GM12878 (cell line): ENCODE data around the gene NRP2.

Experiments used
- CTCF ChIP-seq, 3 experiments: IDR thresholded peaks in 2 of 3; conservative IDR thresholded peaks in 1 of 3; 2 replicates each; pipeline ENCODE4 v1.5.1; 2011; ENCODE audit warnings: low read depth in 3 of 3, low read length in 3 of 3, mild to moderate bottlenecking in 3 of 3, control low read depth in 2 of 3, moderate library complexity in 2 of 3, inconsistent platforms in 1 of 3, mixed read lengths in 1 of 3; ENCODE audit not compliant: control insufficient read depth in 2 of 3, insufficient read depth in 1 of 3; ENCODE audit errors: extremely low read depth in 1 of 3
- E2F4 ChIP-seq: IDR thresholded peaks from 2 replicates; pipeline ENCODE4 v1.6.1; 2012; ENCODE audit warnings: low read depth, low read length, improper control_type of control experiment
- MXI1 ChIP-seq: fragments of 150-350 bp; IDR thresholded peaks from 2 replicates; pipeline ENCODE4 v1.6.1; 2011; ENCODE audit warnings: low read depth, mild to moderate bottlenecking, inconsistent platforms, low read length, improper control_type of control experiment
- PAX8 ChIP-seq: fragments of 450-650 bp; IDR thresholded peaks from 2 replicates; pipeline ENCODE4 v1.6.1; 2017; ENCODE audit warnings: mild to moderate bottlenecking, moderate library complexity
- RAD21 ChIP-seq: IDR thresholded peaks from 2 replicates; pipeline ENCODE4 v1.6.1; 2011; ENCODE audit warnings: mild to moderate bottlenecking, low read depth, low read length, moderate library complexity; ENCODE audit not compliant: insufficient read depth
- ZNF217 ChIP-seq: fragments of 450-650 bp; IDR thresholded peaks from 2 replicates; pipeline ENCODE4 v1.6.1; 2017; ENCODE audit warnings: antibody characterized with exemption, mild to moderate bottlenecking

GRCh38 chr2:205681401-205682238 is 681 bp upstream of the NRP2 start:
- TF ChIP-seq ZNF217, result no peak
- TF ChIP-seq MXI1, result no peak
- TF ChIP-seq E2F4, result no peak
- no peak for TF ChIP-seq CTCF (IDR thresholded peaks at IDR 0.05 in 2 of 3, conservative IDR thresholded peaks at IDR 0.05 in 1 of 3; ENCODE audit: control insufficient read depth in 2 of 3, extremely low read depth in 1 of 3, insufficient read depth in 1 of 3, low read depth in 3 of 3, low read length in 3 of 3)
- no peak for TF ChIP-seq RAD21
- no peak for TF ChIP-seq PAX8
